Activated CD8-positive, alpha-beta memory T cell treated with anti-CD3 and anti-CD28 coated beads for 36 hours (primary cell): Measurements from ENCODE around the gene RAD21L1. TPM values are rescaled to one million over a fixed set of nuclear protein-coding genes. Genes with fewer than 3 reads are reported as not detected.

Source experiments
- CTCF ChIA-PET: fragments of 350-600 bp; sonication (Branson Sonifier 250); formaldehyde crosslinking; loops from one replicate; lab custom pipeline; 2021; ENCODE audit warnings: antibody characterized with exemption; lab: Charles Lee
- POLR2A ChIA-PET: fragments of 350-600 bp; sonication (Branson Sonifier 250); formaldehyde crosslinking; loops from one replicate; lab custom pipeline; 2021; ENCODE audit warnings: antibody characterized with exemption; lab: Charles Lee
- total RNA-seq, 2 experiments: library from RNA; stranded (reverse); gene quantifications; one replicate each; pipeline ENCODE4 v1.2.3, GENCODE V29; 2021

The RAD21L1 gene
- total RNA-seq, 2 experiments from 2014 or later: not detected

DNA sequence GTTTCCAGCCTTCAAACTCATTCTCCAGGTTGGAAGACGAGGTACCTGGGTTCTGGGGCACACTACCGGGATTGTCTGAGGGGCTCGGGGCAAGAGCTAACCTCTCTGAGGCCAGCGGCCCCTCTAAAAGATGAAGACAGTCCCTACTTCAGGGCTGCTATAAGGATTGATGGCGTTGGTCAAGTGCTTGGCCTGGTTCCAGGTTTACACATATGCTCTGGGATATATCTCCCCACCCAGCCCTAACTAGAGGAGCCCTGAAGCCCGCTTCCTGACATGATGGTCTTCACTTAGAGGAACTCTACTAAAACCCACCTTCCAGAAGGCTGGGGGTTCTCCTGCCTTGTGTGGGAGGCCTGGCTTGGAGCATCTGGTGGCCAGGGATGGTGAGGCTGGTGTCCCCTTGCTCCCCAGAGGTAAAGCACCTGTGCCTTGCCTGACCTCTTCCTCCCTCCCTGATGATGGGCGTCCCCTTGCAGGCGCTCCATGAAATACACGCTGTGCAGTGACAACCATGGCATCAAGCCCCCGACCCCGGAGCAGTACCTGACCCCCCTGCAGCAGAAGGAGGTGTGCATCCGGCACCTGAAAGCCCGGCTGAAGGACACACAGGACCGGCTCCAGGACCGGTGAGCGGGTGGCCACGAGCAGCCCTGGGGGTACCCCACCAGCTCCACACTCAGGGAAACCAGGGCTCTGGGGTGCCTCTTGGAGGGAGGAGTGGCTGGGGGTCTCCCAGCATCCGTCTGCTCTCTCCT lies 74.4 kb downstream of the RAD21L1 start:
- POLR2A ChIA-PET: interaction anchor here (0.7 kb wide), 1 partner anchor 25 kb away, joined by 3 read pairs; no protein-coding TSS in a partner anchor
- CTCF ChIA-PET: interaction anchor here (0.9 to 1.2 kb wide), 4 partner anchors 10 to 15 kb away, joined by 3 to 7 read pairs (median 4); no protein-coding TSS in a partner anchor

DNA sequence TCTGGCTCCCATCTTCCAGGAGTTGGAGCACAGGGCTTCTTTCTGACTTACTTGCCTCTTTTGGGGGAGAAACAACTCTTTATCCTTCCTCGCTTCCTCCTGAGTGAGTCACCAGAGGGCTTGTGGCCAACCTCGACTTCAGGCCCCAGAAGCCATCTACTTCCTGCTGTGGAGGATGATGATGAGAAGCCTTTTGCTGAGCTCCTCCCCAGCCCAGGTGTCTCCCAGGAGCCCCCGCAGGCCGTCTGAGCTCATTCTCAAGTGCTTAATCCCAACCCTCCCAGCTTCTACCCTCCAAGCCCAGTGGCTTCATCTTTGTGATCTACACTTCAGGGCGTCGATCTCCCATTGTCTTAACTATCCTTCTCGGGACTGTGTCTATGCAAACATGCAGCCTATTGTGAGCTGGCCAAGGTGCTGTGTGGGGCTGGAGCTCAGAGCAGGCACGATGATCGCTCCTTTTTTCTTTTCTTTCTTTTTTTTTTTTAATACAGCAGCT lies 75.2 kb downstream of the RAD21L1 start:
- POLR2A ChIA-PET: interaction anchor here (0.6 to 0.7 kb wide), 2 partner anchors 24 to 341 kb away, joined by 3 read pairs; no protein-coding TSS in a partner anchor
- CTCF ChIA-PET: interaction anchor here (0.9 to 1.2 kb wide), 4 partner anchors 10 to 14 kb away, joined by 3 to 7 read pairs (median 4); no protein-coding TSS in a partner anchor

DNA sequence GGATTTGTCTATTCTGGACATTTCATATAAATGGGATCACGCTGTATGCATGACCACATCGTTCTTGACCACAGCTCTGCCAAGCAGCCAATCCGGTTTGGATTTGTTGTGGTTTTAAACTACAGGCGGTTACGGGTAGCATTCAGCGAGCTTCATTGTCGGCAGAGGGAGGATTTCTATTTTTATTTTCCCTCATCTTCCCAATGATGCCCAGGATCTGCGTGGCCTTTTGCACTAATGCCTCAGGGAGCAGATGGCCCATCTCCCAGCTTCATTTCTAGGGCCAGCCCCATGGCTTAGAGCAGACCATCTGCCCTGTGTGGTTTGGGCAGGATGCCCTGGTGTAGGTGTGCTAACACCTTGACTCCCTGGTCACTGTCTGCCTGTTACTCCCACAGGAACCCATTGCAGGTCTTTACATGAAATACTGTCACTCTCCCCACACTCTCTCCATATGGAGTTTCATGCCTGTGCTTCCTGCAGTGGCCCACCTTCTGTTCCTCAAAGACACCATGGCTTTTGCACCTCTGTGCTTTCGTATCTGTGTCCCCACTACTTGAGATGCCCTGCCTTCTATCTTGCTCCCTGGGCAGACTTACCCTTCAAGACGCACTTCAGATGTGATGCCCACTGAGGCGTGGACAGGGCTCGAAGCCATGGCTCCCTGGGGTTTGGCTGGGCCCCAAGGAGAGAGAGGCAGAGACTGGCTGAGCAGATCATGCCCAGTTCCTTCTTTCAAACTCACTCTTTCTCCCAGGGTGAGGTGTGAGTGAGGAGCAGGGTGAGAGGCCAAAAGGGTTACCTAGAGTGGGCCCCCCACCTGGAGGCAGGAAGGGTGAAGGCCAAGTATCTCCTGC lies 77.1 kb downstream of the RAD21L1 start:
- CTCF ChIA-PET: interaction anchor here (0.6 to 0.9 kb wide), 3 partner anchors 10 to 134 kb away, joined by 3 read pairs; no protein-coding TSS in a partner anchor
- POLR2A ChIA-PET: no interaction called here

DNA sequence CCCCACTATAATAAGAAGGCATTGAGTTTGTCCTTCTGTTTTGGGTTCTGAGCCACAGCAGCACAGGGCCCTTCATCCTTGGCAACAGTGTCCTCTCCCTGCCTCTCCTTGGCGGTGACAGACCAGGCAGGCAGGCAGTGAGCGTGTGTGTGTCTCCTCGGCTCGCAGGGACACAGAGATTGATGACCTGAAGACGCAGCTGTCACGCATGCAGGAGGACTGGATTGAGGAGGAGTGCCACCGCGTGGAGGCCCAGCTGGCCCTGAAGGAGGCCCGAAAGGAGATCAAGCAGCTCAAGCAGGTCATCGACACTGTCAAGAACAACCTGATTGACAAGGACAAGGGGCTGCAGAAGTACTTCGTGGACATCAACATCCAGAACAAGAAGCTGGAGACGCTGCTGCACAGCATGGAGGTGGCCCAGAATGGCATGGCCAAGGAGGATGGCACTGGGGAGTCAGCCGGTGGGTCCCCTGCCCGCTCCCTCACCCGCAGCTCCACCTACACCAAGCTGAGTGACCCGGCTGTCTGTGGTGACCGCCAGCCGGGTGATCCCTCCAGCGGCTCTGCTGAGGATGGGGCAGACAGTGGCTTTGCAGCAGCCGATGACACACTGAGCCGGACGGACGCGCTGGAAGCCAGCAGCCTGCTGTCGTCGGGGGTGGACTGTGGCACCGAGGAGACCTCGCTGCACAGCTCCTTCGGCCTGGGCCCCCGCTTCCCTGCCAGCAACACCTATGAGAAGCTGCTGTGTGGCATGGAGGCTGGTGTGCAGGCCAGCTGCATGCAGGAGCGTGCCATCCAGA lies 79.1 kb downstream of the RAD21L1 start:
- CTCF ChIA-PET: interaction anchor here (1.2 to 1.3 kb wide), 3 partner anchors 8 to 162 kb away, joined by 3 to 4 read pairs (median 4); partner anchors contain the start of gene NSFL1C
- POLR2A ChIA-PET: no interaction called here

Other genes with a start within 250 kb of the RAD21L1 start
- not detected for gene RSPO4, start 223.7 kb upstream of the RAD21L1 start, total RNA-seq
- gene PSMF1, start 107.4 kb upstream of the RAD21L1 start, total RNA-seq: 100 to 1,000 TPM; 174 to 178 TPM
- under 1 TPM; 0.23 to 0.40 TPM for gene TMEM74B, start 41.1 kb upstream of the RAD21L1 start, total RNA-seq
- gene C20orf202, start 22.6 kb upstream of the RAD21L1 start, total RNA-seq: not detected
- 1 to 10 TPM; 1.9 to 2.1 TPM for gene SNPH, start 40.2 kb downstream of the RAD21L1 start, total RNA-seq
- gene SDCBP2, start 103.1 kb downstream of the RAD21L1 start, total RNA-seq: 1 to 10 TPM; 3.3 to 3.4 TPM
- gene FKBP1A, start 167.0 kb downstream of the RAD21L1 start, total RNA-seq: 100 to 1,000 TPM; 300 to 304 TPM
- 10 to 100 TPM; 89.5 to 91.3 TPM for gene NSFL1C, start 240.8 kb downstream of the RAD21L1 start, total RNA-seq